Heart left ventricle (tissue), 16 donors: ENCODE data around the gene SCG5. TPM values are rescaled to one million over a fixed set of nuclear protein-coding genes. Genes with fewer than 3 reads are reported as not detected.
A peak's percentile ranks its signal among the peaks of the same experiment; 100 is the strongest.

ENCODE experiments used
- ATAC-seq, 4 donors: fragments of 200-7000 bp; cut with Tn5 transposase; one replicate each; pipeline ENCODE4 v1.9.1; 2020 to 2022; ENCODE audit warnings: moderate library complexity in 4 of 4, mild to moderate bottlenecking in 3 of 4, moderate number of reproducible peaks in 1 of 4
- DNase-seq, 5 donors: peaks; one replicate each; pipeline ENCODE4 v3.0.0-alpha.2; 2020
- H3K27ac ChIP-seq, 12 donors: fragments of 200-600 bp; sonication (generic) in 4 of 12; one replicate each; pipeline versions ENCODE4 v1.5.0 to v1.8.0; 2016 to 2022; ENCODE audit warnings: mild to moderate bottlenecking in 2 of 12
- H3K27me3 ChIP-seq, 9 donors: fragments of 200-600 bp; sonication (generic) in 2 of 9; one replicate each; pipeline versions ENCODE4 v1.5.1 to v1.8.0; 2016 to 2022; ENCODE audit warnings: mild to moderate bottlenecking in 3 of 9
- H3K36me3 ChIP-seq, 9 donors: fragments of 200-600 bp; sonication (generic) in 2 of 9; one replicate each; pipeline versions ENCODE4 v1.5.0 to v1.8.0; 2018 to 2022; ENCODE audit warnings: mild to moderate bottlenecking in 2 of 9
- H3K4me1 ChIP-seq, 12 donors: fragments of 200-600 bp; sonication (generic) in 4 of 12; one replicate each; pipeline versions ENCODE4 v1.5.0 to v1.8.0; 2016 to 2022; ENCODE audit warnings: mild to moderate bottlenecking in 3 of 12
- H3K4me3 ChIP-seq, 12 donors: fragments of 200-600 bp; sonication (generic) in 4 of 12; one replicate each; pipeline versions ENCODE4 v1.5.0 to v1.8.0; 2017 to 2022; ENCODE audit warnings: mild to moderate bottlenecking in 9 of 12, moderate library complexity in 4 of 12
- H3K9me3 ChIP-seq, 12 donors: fragments of 200-600 bp; sonication (generic) in 4 of 12; one replicate each; pipeline versions ENCODE4 v1.5.0 to v1.8.0; 2016 to 2022; ENCODE audit warnings: mild to moderate bottlenecking in 1 of 12
- POLR2A ChIP-seq, 2 donors: fragments of 450-650 bp; IDR thresholded peaks; one replicate each; pipeline ENCODE4 v1.6.1; 2017; ENCODE audit warnings: antibody characterized with exemption in 2 of 2, mild to moderate bottlenecking in 2 of 2, moderate library complexity in 2 of 2
- WGBS, 4 donors: extraction: QIAGEN DNeasy Blood & Tissue Kit in 2 of 4; methylation state at CpG; one replicate each; pipeline versions ENCODE4 v1.1.5 to v1.1.7; 2013 to 2018; 5-methylcytosine and 5-hydroxymethylcytosine counted together
- intact Hi-C, 10 donors: fragments of 100-400 bp; cut with DNase I; formaldehyde crosslinking; loops; one replicate each; pipeline versions ENCODE4 v1.11.1 to v1.14.2; 2022
- polyA plus RNA-seq, 2 donors: library from polyadenylated mRNA; stranded (reverse); fragments of 200-250 nt; gene quantifications; one replicate each; pipeline ENCODE4 v1.2.3, GENCODE V29; 2013
- total RNA-seq, 9 donors: library from RNA; depleted of rRNA in 2 of 9; stranded (reverse); fragments of >200 nt in 2 of 9; fragmentation: NEBNext Ultra II Directional in 3 of 9; extraction: Animal tissue kit (Norgen Biotek cat#: 25700) in 3 of 9; gene quantifications; one replicate each; pipeline versions ENCODE4 v1.1.0 to v1.2.4, GENCODE V29; 2016 to 2023
- TF ChIP-seq, protein P1 (sequence below), 12 donors: fragments of 200-600 bp; sonication (generic) in 4 of 12; IDR thresholded peaks; one replicate each; pipeline versions ENCODE4 v1.5.0 to v1.8.0; 2018 to 2022; ENCODE audit warnings: antibody characterized with exemption in 12 of 12, mild to moderate bottlenecking in 5 of 12
- donor health status: ischemic (EF 13 %, LVEDD 7.1; RV severe dilation, severe dysfunction).
- donor health status: healthy with polysubstance abuse.
- donor health status: DM: no; HTN: yes; CAD: no.
- donor health status: DM: no; HTN: no; CAD: no.
- donor health status: ischemic (EF 25% LVEDD 6.9; RV normal size, moderate dysfunction).
- donor health status: ischemic (EF 25% LVEDD 5.7; RV mildly dilated, moderate dysfunction).
- donor health status: healthy.
- donor health status: DM: yes; HTN: yes; CAD: no.
- donor health status: ischemic (EF 35%, LVEDD 5.7; RV mildly dilated, moderate dysfunction).
- donor health status: nonischemic (EF 11% LVEDD 7.7; RV severe dilation, severe dysfunction).
- donor health status: DM: yes; HTN: yes; CAD: no.
- donor health status: PGD.
- donor health status: ischemic (EF 29% LVEDD 5.4; RV normal size, mild dysfunction).
- donor health status: nonischemic (EF 23%, LVEDD 6.1; RV moderate dilation, normal function).

Gene SCG5
- total and polyA plus RNA-seq, 11 donors, result 0.54 to 5.3 (median 0.84) TPM; not detected in 7

DNA sequence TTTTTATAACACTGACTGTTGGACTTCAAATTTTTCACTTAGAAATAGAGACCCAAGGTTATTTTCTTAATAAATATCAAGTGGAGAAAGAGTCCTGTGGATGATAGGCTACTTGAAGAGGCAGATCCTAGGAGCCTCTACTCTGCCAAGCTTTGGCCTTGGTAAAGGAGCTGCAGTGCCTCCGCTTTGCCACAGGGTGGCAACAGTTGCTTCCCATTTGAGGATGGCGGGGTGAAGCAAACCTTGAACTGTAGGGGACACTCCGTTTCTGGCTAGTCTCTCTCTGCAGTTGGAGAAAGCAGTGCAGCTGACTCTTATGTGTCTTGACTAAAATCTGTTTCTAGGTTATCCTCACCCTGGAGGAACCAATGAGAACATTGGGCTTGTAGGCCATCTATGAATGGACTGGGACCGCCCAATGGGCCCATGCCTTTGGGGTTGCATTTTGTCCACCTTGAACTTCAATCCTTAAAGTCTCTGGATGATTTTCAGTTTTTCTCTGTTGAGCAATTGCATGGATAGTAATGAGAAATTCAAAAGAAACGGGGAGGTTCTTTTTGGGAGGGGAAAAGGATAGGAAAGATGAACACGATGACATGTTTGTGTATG lies 9.8 kb downstream of the SCG5 start:
- DNase-seq (peak in 2 of 5 donors; percentile 13 to 23), ATAC-seq (peak in 3 of 4 donors; percentile 53 to 71 (median 70))
- Histone ChIP-seq H3K4me1 (no peaks in the 10 kb centered on the region), H3K27me3 (no peaks in the 10 kb centered on the region), H3K36me3 (no peaks in the 10 kb centered on the region), H3K9me3 (no peaks in the 10 kb centered on the region), H3K27ac (no peak overlapping the region), H3K4me3 (no peak overlapping the region)
- no peak for TF ChIP-seq POLR2A (IDR thresholded peaks at IDR 0.05)
- TF ChIP-seq, protein P1, sequence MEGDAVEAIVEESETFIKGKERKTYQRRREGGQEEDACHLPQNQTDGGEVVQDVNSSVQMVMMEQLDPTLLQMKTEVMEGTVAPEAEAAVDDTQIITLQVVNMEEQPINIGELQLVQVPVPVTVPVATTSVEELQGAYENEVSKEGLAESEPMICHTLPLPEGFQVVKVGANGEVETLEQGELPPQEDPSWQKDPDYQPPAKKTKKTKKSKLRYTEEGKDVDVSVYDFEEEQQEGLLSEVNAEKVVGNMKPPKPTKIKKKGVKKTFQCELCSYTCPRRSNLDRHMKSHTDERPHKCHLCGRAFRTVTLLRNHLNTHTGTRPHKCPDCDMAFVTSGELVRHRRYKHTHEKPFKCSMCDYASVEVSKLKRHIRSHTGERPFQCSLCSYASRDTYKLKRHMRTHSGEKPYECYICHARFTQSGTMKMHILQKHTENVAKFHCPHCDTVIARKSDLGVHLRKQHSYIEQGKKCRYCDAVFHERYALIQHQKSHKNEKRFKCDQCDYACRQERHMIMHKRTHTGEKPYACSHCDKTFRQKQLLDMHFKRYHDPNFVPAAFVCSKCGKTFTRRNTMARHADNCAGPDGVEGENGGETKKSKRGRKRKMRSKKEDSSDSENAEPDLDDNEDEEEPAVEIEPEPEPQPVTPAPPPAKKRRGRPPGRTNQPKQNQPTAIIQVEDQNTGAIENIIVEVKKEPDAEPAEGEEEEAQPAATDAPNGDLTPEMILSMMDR (IDR thresholded peaks at IDR 0.05), result peak; percentile 47 to 78 (median 65)
- WGBS, 4 donors, result 39 to 48% (median 42%) methylated on average over 6 of the region's 6 CpGs
- intact Hi-C loops, result loop anchor here in 1 of 10 donors (10.0 kb wide), 1 partner anchor 63 kb away; the partner anchor contains the start of gene GREM1

DNA sequence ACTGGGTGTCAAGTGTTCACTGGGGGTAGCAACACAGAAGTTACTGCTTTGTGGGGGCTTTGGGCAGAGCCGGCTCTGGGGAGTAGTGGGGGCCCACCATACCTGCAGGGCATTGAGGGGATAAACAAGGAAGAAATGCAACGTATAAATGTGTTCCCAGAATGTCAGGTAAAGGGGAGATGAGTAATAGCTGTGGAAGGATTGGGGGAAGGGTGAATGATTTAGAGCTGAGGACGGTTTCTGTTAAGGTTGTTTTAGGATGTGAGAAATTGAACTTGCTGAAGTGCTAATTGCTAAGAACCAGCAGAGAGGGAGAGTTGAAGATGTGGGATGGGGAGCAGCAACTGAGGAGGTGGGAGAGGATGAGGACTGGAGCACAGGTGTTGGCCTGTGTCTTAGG lies 10.7 kb downstream of the SCG5 start:
- TF ChIP-seq, protein P1 (IDR thresholded peaks at IDR 0.05), result no peak
- no peak for TF ChIP-seq POLR2A (IDR thresholded peaks at IDR 0.05)
- Histone ChIP-seq H3K4me1 (no peaks in the 10 kb centered on the region), H3K4me3 (no peak overlapping the region), H3K27me3 (no peaks in the 10 kb centered on the region), H3K9me3 (no peaks in the 10 kb centered on the region), H3K27ac (no peak overlapping the region), H3K36me3 (no peaks in the 10 kb centered on the region)
- 79 to 90% (median 85%) methylated on average over 3 of the region's 3 CpGs for WGBS, 4 donors
- DNase-seq (no peak), ATAC-seq (no peak)
- intact Hi-C loops, result loop anchor here in 1 of 10 donors (10.0 kb wide), 1 partner anchor 63 kb away; the partner anchor contains the start of gene GREM1

DNA sequence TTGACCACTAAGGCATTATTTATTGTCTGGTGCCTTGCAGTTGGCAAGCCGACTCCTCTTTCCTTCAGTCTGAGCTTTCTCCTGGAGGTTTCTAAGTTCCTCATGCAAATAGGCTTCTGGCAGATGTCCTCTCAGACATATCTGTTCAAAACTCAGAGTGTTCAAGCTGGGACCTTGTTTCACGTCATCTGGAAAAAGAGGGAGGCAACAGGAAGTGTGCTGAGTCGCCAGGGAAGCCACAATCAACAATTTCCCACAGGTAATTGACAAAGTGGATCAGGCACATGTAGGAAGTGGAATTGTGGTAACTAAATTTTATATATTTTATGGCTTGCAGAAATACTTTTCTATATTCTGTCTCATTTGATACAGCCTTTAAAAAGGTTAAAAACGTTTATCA lies 14.6 kb downstream of the SCG5 start:
- TF ChIP-seq, protein P1 (IDR thresholded peaks at IDR 0.05), result no peak
- TF ChIP-seq POLR2A (IDR thresholded peaks at IDR 0.05), result no peak
- Histone ChIP-seq H3K9me3 (no peaks in the 10 kb centered on the region), H3K27me3 (no peaks in the 10 kb centered on the region), H3K4me3 (no peak overlapping the region), H3K27ac (no peak overlapping the region), H3K4me1 (peaks cover 0 to 3% (median 0%) of the 10 kb centered on the region in 12 donors), H3K36me3 (no peaks in the 10 kb centered on the region)
- WGBS, 4 donors, result 60 to 74% (median 64%) methylated on average over 4 of the region's 4 CpGs
- intact Hi-C loops, result loop anchor here in 2 of 10 donors (5.0 to 10.0 kb wide), 2 partner anchors 59 to 476 kb away; partner anchors contain the start of gene GREM1 (in 1 of the 2)
- DNase-seq (no peak), ATAC-seq (no peak)

GRCh38 chr15:32656496-32656895 lies 15.0 kb downstream of the SCG5 start:
- TF ChIP-seq, protein P1 (IDR thresholded peaks at IDR 0.05), result no peak
- no peak for TF ChIP-seq POLR2A (IDR thresholded peaks at IDR 0.05)
- no peaks in the 10 kb centered on the region for H3K27me3 ChIP-seq
- DNase-seq (no peak), ATAC-seq (no peak)
- 90 to 96% (median 93%) methylated on average over 9 of the region's 9 CpGs for WGBS, 4 donors
- H3K4me1 ChIP-seq, result peaks cover 0 to 3% (median 0%) of the 10 kb centered on the region in 12 donors
- no peak overlapping the region for H3K27ac ChIP-seq
- no peak overlapping the region for H3K4me3 ChIP-seq
- intact Hi-C loops, result loop anchor here in 2 of 10 donors (5.0 to 10.0 kb wide), 2 partner anchors 58 to 476 kb away; partner anchors contain the start of gene GREM1 (in 1 of the 2)
- no peaks in the 10 kb centered on the region for H3K36me3 ChIP-seq
- H3K9me3 ChIP-seq, result no peaks in the 10 kb centered on the region
